Fibroblast of lung (primary cell): ENCODE measurements around the gene SPOCK3.

ENCODE experiments used
- CTCF ChIP-seq, 2 donors: IDR thresholded peaks in 1 of 2; conservative IDR thresholded peaks in 1 of 2; 1 replicate in 1 of 2; 2 replicates in 1 of 2; pipeline ENCODE4 v1.5.1; 2011 to 2012; ENCODE audit warnings: low read length in 2 of 2, control low read depth in 1 of 2, inconsistent platforms in 1 of 2, low read depth in 1 of 2, mild to moderate bottlenecking in 1 of 2
- EZH2 ChIP-seq: IDR thresholded peaks from 2 replicates; pipeline ENCODE4 v1.5.1; 2012; ENCODE audit warnings: low read length, control low read depth, mild to moderate bottlenecking; ENCODE audit errors: missing control alignments

DNA sequence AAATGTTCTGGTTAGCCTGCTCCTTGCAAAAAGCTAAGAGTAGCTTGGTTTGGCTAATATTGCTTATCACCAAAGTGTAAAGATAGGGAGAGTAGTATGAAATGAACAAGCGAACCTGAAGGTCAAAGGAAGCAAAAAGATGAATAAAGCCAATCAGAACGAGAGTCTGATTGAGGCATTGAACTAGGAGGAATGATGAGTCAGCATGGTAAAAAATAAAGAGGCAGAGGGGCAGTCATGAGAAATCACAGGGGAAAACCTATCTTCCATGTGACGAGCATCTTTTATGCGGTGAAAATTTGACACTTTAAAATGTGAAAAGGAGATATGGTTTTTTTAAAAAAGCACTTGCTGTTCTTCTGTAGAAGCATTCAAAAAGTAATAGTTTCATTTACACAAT is 533.7 kb downstream of the SPOCK3 start:
- TF ChIP-seq CTCF (conservative IDR thresholded peaks at IDR 0.05 in 1 of 2, IDR thresholded peaks at IDR 0.05 in 1 of 2; ENCODE audit: low read depth in 1 of 2, low read length in 2 of 2) (no peak), EZH2 (no peak)
